PC-9 (cell line): ENCODE measurements around the gene EML6. TPM values are rescaled to one million over a fixed set of nuclear protein-coding genes. Genes with fewer than 3 reads are reported as not detected.

Experiments
- BruUV-seq: library from RNA; stranded (reverse); fragments of 400-500 nt; replicated peaks from 2 replicates; lab custom pipeline; 2021; lab: Mats Ljungman, UMichigan
- CTCF ChIA-PET: fragments of 300-600 bp; sonication (Branson Sonifier 250); formaldehyde crosslinking; loops from one replicate; lab custom pipeline; 2022; ENCODE audit warnings: antibody characterized with exemption; lab: Charles Lee
- POLR2A ChIA-PET: fragments of 300-600 bp; sonication (Branson Sonifier 250); formaldehyde crosslinking; loops from one replicate; lab custom pipeline; 2022; ENCODE audit warnings: antibody characterized with exemption; ENCODE audit not compliant: unreplicated experiment; lab: Charles Lee
- DNase-seq, 2 experiments: peaks; one replicate each; pipeline versions ENCODE4 v3.0.0 to v3.0.0-alpha.2; 2015 to 2022; ENCODE audit warnings: mixed read lengths in 1 of 2
- H2AFZ ChIP-seq: fragments of 200-600 bp; sonication (generic); 2 replicates; pipeline ENCODE4 v1.8.1; 2017; ENCODE audit warnings: antibody characterized with exemption
- H3F3A ChIP-seq: fragments of 200-600 bp; sonication (generic); 2 replicates; pipeline ENCODE4 v1.8.1; 2017; ENCODE audit warnings: antibody characterized with exemption, mild to moderate bottlenecking, low read depth; ENCODE audit not compliant: insufficient read depth
- H3K27ac ChIP-seq: fragments of 200-600 bp; sonication (generic); 2 replicates; pipeline ENCODE4 v1.6.1; 2016; ENCODE audit warnings: mixed run types
- H3K27me3 ChIP-seq: fragments of 200-600 bp; sonication (generic); 2 replicates; pipeline ENCODE4 v1.6.1; 2016; ENCODE audit warnings: low read depth, mixed run types; ENCODE audit not compliant: insufficient read depth
- H3K36me3 ChIP-seq: fragments of 200-600 bp; sonication (generic); 2 replicates; pipeline ENCODE4 v1.6.1; 2016; ENCODE audit warnings: low read depth, mixed run types
- H3K4me1 ChIP-seq: fragments of 200-600 bp; sonication (generic); replicated peaks from 2 replicates; pipeline ENCODE4 v1.6.1; 2016; ENCODE audit warnings: mixed run types; ENCODE audit not compliant: insufficient read depth
- H3K4me2 ChIP-seq: fragments of 200-600 bp; sonication (generic); 2 replicates; pipeline ENCODE4 v1.6.1; 2017; ENCODE audit warnings: mixed run types
- H3K4me3 ChIP-seq: fragments of 200-600 bp; sonication (generic); 2 replicates; pipeline ENCODE4 v1.6.1; 2016; ENCODE audit warnings: mixed run types
- H3K79me2 ChIP-seq: fragments of 200-600 bp; sonication (generic); 2 replicates; pipeline ENCODE4 v1.6.1; 2017; ENCODE audit warnings: low read depth, mixed run types
- H3K9me2 ChIP-seq: fragments of 200-600 bp; sonication (generic); 2 replicates; pipeline ENCODE4 v1.8.1; 2017; ENCODE audit warnings: mild to moderate bottlenecking; ENCODE audit not compliant: insufficient read depth
- H3K9me3 ChIP-seq: fragments of 200-600 bp; sonication (generic); 2 replicates; pipeline ENCODE4 v1.8.1; 2016; ENCODE audit warnings: low read depth; ENCODE audit not compliant: insufficient read depth
- H4K20me1 ChIP-seq: fragments of 200-600 bp; sonication (generic); 2 replicates; pipeline ENCODE4 v1.8.1; 2017; ENCODE audit not compliant: insufficient read depth
- EZH2 ChIP-seq: fragments of 200-600 bp; sonication (generic); IDR thresholded peaks from 2 replicates; pipeline ENCODE4 v1.8.0; 2017; ENCODE audit warnings: antibody characterized with exemption, low read depth
- intact Hi-C: fragments of 100-400 bp; cut with micrococcal nuclease; formaldehyde crosslinking; loops from one replicate; pipeline ENCODE4 v1.10.0; 2022; ENCODE audit not compliant: unreplicated experiment
- total RNA-seq: library from RNA; stranded (reverse); gene quantifications from 2 replicates; pipeline ENCODE4 v1.2.3, GENCODE V29; 2021
- TF ChIP-seq, protein P1 (sequence below): fragments of 200-600 bp; sonication (generic); conservative IDR thresholded peaks from 2 replicates; pipeline ENCODE4 v1.6.1; 2017; ENCODE audit warnings: mixed run types, antibody characterized with exemption, mild to moderate bottlenecking, moderate library complexity

Gene EML6
- total RNA-seq, 1 experiment from 2014 or later: 3.7 TPM

DNA sequence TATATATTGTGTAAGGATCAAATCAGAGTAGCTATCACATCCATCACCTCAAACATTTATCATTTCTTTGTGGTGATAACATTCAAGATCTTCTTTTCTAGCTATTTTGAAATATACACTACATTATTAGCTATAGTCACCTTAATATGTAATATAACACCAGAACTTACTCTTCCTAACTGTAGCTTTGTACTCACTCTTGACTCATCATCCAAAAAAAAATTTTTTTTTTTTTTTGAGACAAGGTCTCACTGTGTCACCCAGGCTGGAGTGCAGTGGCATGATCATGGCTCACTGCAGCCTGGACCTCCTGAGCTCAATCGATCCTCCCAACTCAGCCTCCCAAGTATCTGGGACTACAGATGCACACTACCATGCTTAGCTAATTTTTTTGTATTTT is 153.3 kb downstream of the EML6 start:
- H3K27me3 ChIP-seq: no peaks in the 10 kb centered on the region
- CTCF ChIA-PET: no interaction called here

DNA sequence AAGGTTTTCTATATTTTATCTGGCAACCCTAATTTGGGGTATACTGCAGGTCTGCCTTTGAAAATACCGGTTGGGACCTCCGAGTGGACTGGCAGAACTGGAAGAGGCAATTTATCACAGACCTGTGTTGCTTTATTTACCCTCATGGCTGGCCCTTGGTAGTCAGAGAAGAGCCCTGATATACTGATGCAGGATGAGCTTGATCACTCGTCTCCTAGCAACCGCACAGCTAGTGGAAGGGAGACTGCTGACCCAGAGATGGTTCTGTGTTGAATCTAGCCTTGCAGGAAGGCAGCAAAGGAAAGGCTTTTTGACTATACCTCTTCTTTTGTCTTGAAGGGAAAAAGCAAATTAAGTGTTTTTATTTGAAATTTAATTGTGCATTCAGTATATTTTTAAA is 154.7 kb downstream of the EML6 start:
- Histone ChIP-seq H3K4me3 (no peak overlapping the region), H3K9me2 (no peaks in the 10 kb centered on the region), H3K27me3 (no peaks in the 10 kb centered on the region), H3K9me3 (no peaks in the 10 kb centered on the region), H2AFZ (no peak overlapping the region), H3K36me3 (no peaks in the 10 kb centered on the region), H3K4me2 (no peak overlapping the region), H3F3A (no peaks in the 10 kb centered on the region), H3K4me1 (no peaks in the 10 kb centered on the region), H3K27ac (no peak overlapping the region), H3K79me2 (no peaks in the 10 kb centered on the region), H4K20me1 (no peaks in the 10 kb centered on the region)
- CTCF ChIA-PET: no interaction called here
- POLR2A ChIA-PET: no interaction called here
- no peak for DNase-seq
- TF ChIP-seq, protein P1, sequence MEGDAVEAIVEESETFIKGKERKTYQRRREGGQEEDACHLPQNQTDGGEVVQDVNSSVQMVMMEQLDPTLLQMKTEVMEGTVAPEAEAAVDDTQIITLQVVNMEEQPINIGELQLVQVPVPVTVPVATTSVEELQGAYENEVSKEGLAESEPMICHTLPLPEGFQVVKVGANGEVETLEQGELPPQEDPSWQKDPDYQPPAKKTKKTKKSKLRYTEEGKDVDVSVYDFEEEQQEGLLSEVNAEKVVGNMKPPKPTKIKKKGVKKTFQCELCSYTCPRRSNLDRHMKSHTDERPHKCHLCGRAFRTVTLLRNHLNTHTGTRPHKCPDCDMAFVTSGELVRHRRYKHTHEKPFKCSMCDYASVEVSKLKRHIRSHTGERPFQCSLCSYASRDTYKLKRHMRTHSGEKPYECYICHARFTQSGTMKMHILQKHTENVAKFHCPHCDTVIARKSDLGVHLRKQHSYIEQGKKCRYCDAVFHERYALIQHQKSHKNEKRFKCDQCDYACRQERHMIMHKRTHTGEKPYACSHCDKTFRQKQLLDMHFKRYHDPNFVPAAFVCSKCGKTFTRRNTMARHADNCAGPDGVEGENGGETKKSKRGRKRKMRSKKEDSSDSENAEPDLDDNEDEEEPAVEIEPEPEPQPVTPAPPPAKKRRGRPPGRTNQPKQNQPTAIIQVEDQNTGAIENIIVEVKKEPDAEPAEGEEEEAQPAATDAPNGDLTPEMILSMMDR: no peak
- no peak for TF ChIP-seq EZH2
- BruUV-seq: no TSS peak
- intact Hi-C loops: no loop called here

More for the DNA sequence above, 153.3 kb downstream of the EML6 start:
- H3K9me2 ChIP-seq: no peaks in the 10 kb centered on the region
- H3K9me3 ChIP-seq: no peaks in the 10 kb centered on the region
- H3K4me3 ChIP-seq: no peak overlapping the region
- no peaks in the 10 kb centered on the region for H3K4me1 ChIP-seq
- intact Hi-C loops: no loop called here
- POLR2A ChIA-PET: interaction anchor here (0.6 to 0.7 kb wide), 2 partner anchors 24 to 291 kb away, joined by 3 to 15 read pairs; no protein-coding TSS in a partner anchor
- no peak overlapping the region for H3K27ac ChIP-seq
- DNase-seq: no peak
- TF ChIP-seq EZH2: no peak
- TF ChIP-seq, protein P1: no peak
- H3F3A ChIP-seq: no peaks in the 10 kb centered on the region
- H3K4me2 ChIP-seq: no peak overlapping the region
- H4K20me1 ChIP-seq: no peaks in the 10 kb centered on the region
- no TSS peak for BruUV-seq
- H2AFZ ChIP-seq: no peak overlapping the region
- no peaks in the 10 kb centered on the region for H3K79me2 ChIP-seq
- no peaks in the 10 kb centered on the region for H3K36me3 ChIP-seq

DNA sequence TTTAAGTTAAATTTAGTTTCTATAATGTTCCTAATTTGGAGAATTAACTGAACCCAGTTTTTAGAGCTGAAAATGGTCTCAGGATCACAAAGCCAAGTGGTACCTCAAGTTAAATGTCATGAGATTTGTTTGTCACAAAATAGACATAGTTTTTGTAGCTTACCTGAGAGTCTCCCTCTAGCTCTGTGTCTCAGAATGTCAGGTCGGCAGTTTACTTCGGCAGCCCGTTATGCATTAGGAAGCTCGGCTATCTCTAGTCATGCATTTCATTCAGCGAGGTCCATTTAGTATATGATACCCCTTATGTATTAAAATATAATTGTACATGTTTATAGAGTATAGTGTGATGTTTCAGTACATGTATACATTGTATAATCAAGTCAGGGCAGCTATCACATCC is 155.6 kb downstream of the EML6 start:
- CTCF ChIA-PET: interaction anchor here (0.5 kb wide), 1 partner anchor 765 kb away, joined by 14 read pairs; no protein-coding TSS in a partner anchor
- Histone ChIP-seq H2AFZ (no peak overlapping the region), H3K9me2 (no peaks in the 10 kb centered on the region), H3K27me3 (no peaks in the 10 kb centered on the region), H3K9me3 (no peaks in the 10 kb centered on the region), H3K4me2 (no peak overlapping the region), H3K27ac (no peak overlapping the region), H3K79me2 (no peaks in the 10 kb centered on the region), H3K36me3 (no peaks in the 10 kb centered on the region), H3F3A (no peaks in the 10 kb centered on the region), H3K4me1 (no peaks in the 10 kb centered on the region), H3K4me3 (no peak overlapping the region), H4K20me1 (no peaks in the 10 kb centered on the region)
- POLR2A ChIA-PET: no interaction called here
- no peak for DNase-seq
- no TSS peak for BruUV-seq
- intact Hi-C loops: no loop called here
- no peak for TF ChIP-seq EZH2
- TF ChIP-seq, protein P1: no peak
